Esophagus squamous epithelium (tissue), 5 donors: ENCODE measurements around the gene SMU1. TPM values are rescaled to one million over a fixed set of nuclear protein-coding genes. Genes with fewer than 3 reads are reported as not detected.
A peak's percentile ranks its signal among the peaks of the same experiment; 100 is the strongest.

Experiments used
- DNase-seq: peaks from one replicate; lab custom pipeline; 2025; lab: John Stamatoyannopoulos, UW
- H3K27ac ChIP-seq, 4 donors: fragments of 200-600 bp; sonication (generic); one replicate each; pipeline ENCODE4 v1.5.1; 2016 to 2019; ENCODE audit warnings: mild to moderate bottlenecking in 1 of 4
- H3K27me3 ChIP-seq, 4 donors: fragments of 200-600 bp; sonication (generic); 1 replicate in 3 of 4; 2 replicates in 1 of 4; pipeline versions ENCODE4 v1.5.1 to v1.6.0; 2017 to 2021; ENCODE audit warnings: antibody characterized with exemption in 1 of 4
- H3K36me3 ChIP-seq, 3 donors: fragments of 200-600 bp; sonication (generic); one replicate each; pipeline ENCODE4 v1.5.1; 2016 to 2019
- H3K4me1 ChIP-seq, 3 donors: fragments of 200-600 bp; sonication (generic); one replicate each; pipeline ENCODE4 v1.5.1; 2017 to 2019
- H3K4me3 ChIP-seq, 4 donors: fragments of 200-600 bp; sonication (generic); 1 replicate in 3 of 4; 2 replicates in 1 of 4; pipeline ENCODE4 v1.5.1; 2016 to 2019; ENCODE audit warnings: mild to moderate bottlenecking in 2 of 4, moderate library complexity in 1 of 4
- H3K9me3 ChIP-seq, 3 donors: fragments of 200-600 bp; sonication (generic); one replicate each; pipeline ENCODE4 v1.5.1; 2016 to 2019
- CTCF ChIP-seq, 6 experiments: fragments of 450-650 bp in 4 of 6; fragments of 200-600 bp in 2 of 6; sonication (generic) in 2 of 6; IDR thresholded peaks; one replicate each; pipeline ENCODE4 v1.5.1; 2016 to 2019; ENCODE audit warnings: antibody characterized with exemption in 6 of 6, mild to moderate bottlenecking in 4 of 6, moderate library complexity in 4 of 6
- POLR2A ChIP-seq, 4 donors: fragments of 450-650 bp; IDR thresholded peaks; one replicate each; pipeline ENCODE4 v1.6.1; 2017; ENCODE audit warnings: antibody characterized with exemption in 4 of 4, mild to moderate bottlenecking in 4 of 4, moderate library complexity in 3 of 4
- WGBS, 2 donors: methylation state at CpG; one replicate each; pipeline ENCODE4 v1.1.5; 2018; 5-methylcytosine and 5-hydroxymethylcytosine counted together
- intact Hi-C: fragments of 100-400 bp; cut with DNase I; formaldehyde crosslinking; loops from one replicate; pipeline ENCODE4 v1.15.0; 2022
- total RNA-seq, 4 donors: library from RNA; depleted of rRNA; stranded (reverse); fragments of >200 nt; gene quantifications; one replicate each; pipeline ENCODE4 v1.1.0, GENCODE V29; 2016
- donor health status: DM: yes; HTN: yes; CAD: no.

SMU1 gene
- total RNA-seq, 4 donors from 2014 or later, result 9.4 to 19.1 (median 13.6) TPM

GRCh38 chr9:33051144-33051543 is 25.3 kb downstream of the SMU1 start:
- intact Hi-C loops, result no loop called here
- Histone ChIP-seq H3K4me1 (no peaks in the 10 kb centered on the region), H3K27me3 (no peaks in the 10 kb centered on the region), H3K27ac (no peak overlapping the region), H3K9me3 (no peaks in the 10 kb centered on the region), H3K36me3 (peaks cover 5 to 98% (median 45%) of the 10 kb centered on the region in 3 donors), H3K4me3 (no peak overlapping the region)
- 91 to 93% methylated on average over 4 of the region's 4 CpGs for WGBS, 2 donors
- TF ChIP-seq POLR2A (IDR thresholded peaks at IDR 0.05) (no peak), CTCF (IDR thresholded peaks at IDR 0.05) (no peak)
- DNase-seq, result no peak

GRCh38 chr9:33049680-33050361 is 26.7 kb downstream of the SMU1 start:
- TF ChIP-seq POLR2A (IDR thresholded peaks at IDR 0.05), result no peak
- no peak for TF ChIP-seq CTCF (IDR thresholded peaks at IDR 0.05)
- Histone ChIP-seq H3K4me1 (peaks cover 0 to 1% (median 0%) of the 10 kb centered on the region in 3 donors), H3K4me3 (no peak overlapping the region), H3K9me3 (no peaks in the 10 kb centered on the region), H3K36me3 (peaks cover 0 to 95% (median 36%) of the 10 kb centered on the region in 3 donors), H3K27me3 (no peaks in the 10 kb centered on the region), H3K27ac (no peak overlapping the region)
- intact Hi-C loops, result no loop called here
- WGBS, 2 donors, result 81 to 83% methylated on average over 1 to 2 of the region's 2 CpGs
- no peak for DNase-seq

GRCh38 chr9:33048054-33048465 is 28.4 kb downstream of the SMU1 start:
- no peak overlapping the region for H3K4me3 ChIP-seq
- H3K27ac ChIP-seq, result no peak overlapping the region
- WGBS, 2 donors, result 73 to 83% methylated on average over 2 of the region's 2 CpGs
- peaks cover 0 to 77% (median 29%) of the 10 kb centered on the region in 3 donors for H3K36me3 ChIP-seq
- no peak for TF ChIP-seq CTCF (IDR thresholded peaks at IDR 0.05)
- TF ChIP-seq POLR2A (IDR thresholded peaks at IDR 0.05), result no peak
- no peaks in the 10 kb centered on the region for H3K9me3 ChIP-seq
- H3K4me1 ChIP-seq, result peaks cover 0 to 18% (median 6%) of the 10 kb centered on the region in 3 donors
- H3K27me3 ChIP-seq, result no peaks in the 10 kb centered on the region
- intact Hi-C loops, result no loop called here
- no peak for DNase-seq

- Histone ChIP-seq H3K36me3 (peaks cover 0 to 62% (median 12%) of the 10 kb centered on the region in 3 donors), H3K27ac (no peak overlapping the region), H3K4me1 (peaks cover 6 to 28% (median 6%) of the 10 kb centered on the region in 3 donors), H3K4me3 (no peak overlapping the region), H3K9me3 (no peaks in the 10 kb centered on the region), H3K27me3 (no peaks in the 10 kb centered on the region)
- WGBS, 2 donors, result 80 to 92% methylated on average over 1 of the region's 1 CpG
- intact Hi-C loops, result no loop called here
- no peak for TF ChIP-seq POLR2A (IDR thresholded peaks at IDR 0.05)
- no peak for TF ChIP-seq CTCF (IDR thresholded peaks at IDR 0.05)
- DNase-seq, result no peak
These were observed 30.4 kb downstream of the SMU1 start for GRCh38 chr9:33046061-33046460.

GRCh38 chr9:33044677-33045282 is 31.7 kb downstream of the SMU1 start:
- Histone ChIP-seq H3K27ac (peak overlapping the region; percentile 94 to 96 (median 96)), H3K9me3 (no peaks in the 10 kb centered on the region), H3K36me3 (peaks cover 0 to 64% (median 12%) of the 10 kb centered on the region in 3 donors), H3K27me3 (no peaks in the 10 kb centered on the region), H3K4me1 (peaks cover 6 to 28% (median 6%) of the 10 kb centered on the region in 3 donors), H3K4me3 (peak overlapping the region; percentile 63 to 80 (median 74))
- TF ChIP-seq POLR2A (IDR thresholded peaks at IDR 0.05), result no peak
- peak in 3 of 6 experiments; percentile 10 to 14 (median 14) for TF ChIP-seq CTCF (IDR thresholded peaks at IDR 0.05)
- WGBS, 2 donors, result 22 to 40% methylated on average over 12 of the region's 12 CpGs
- no peak for DNase-seq
- intact Hi-C loops, result no loop called here
